Measurements from ENCODE around the gene NR1D1.

DNA sequence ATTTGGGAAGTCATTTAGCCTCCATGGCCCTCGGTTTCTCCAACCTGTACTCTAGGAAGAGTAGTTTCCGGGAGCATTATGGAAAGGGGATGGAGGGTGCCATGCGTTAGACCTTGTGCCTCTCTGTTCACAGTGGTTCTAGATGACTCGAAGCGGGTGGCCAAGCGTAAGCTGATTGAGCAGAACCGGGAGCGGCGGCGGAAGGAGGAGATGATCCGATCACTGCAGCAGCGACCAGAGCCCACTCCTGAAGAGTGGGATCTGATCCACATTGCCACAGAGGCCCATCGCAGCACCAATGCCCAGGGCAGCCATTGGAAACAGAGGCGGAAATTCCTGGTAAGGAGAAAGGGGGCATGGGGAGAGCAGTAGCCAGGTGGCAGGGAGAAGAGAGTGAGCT is 15.9 kb downstream of the NR1D1 start:
- TF ChIP-seq, protein P1, sequence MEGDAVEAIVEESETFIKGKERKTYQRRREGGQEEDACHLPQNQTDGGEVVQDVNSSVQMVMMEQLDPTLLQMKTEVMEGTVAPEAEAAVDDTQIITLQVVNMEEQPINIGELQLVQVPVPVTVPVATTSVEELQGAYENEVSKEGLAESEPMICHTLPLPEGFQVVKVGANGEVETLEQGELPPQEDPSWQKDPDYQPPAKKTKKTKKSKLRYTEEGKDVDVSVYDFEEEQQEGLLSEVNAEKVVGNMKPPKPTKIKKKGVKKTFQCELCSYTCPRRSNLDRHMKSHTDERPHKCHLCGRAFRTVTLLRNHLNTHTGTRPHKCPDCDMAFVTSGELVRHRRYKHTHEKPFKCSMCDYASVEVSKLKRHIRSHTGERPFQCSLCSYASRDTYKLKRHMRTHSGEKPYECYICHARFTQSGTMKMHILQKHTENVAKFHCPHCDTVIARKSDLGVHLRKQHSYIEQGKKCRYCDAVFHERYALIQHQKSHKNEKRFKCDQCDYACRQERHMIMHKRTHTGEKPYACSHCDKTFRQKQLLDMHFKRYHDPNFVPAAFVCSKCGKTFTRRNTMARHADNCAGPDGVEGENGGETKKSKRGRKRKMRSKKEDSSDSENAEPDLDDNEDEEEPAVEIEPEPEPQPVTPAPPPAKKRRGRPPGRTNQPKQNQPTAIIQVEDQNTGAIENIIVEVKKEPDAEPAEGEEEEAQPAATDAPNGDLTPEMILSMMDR (IDR thresholded peaks at IDR 0.05; ENCODE audit: low read depth, low read length) = no peak
- TF ChIP-seq POLR2A (IDR thresholded peaks at IDR 0.05; ENCODE audit: extremely low read depth, insufficient read length) (no peak), MYC (IDR thresholded peaks at IDR 0.05; ENCODE audit: low read depth, low read length) (no peak)

All from NB4 (cell line).